ENCODE measurements around the gene NCR2.

The NCR2 gene

DNA sequence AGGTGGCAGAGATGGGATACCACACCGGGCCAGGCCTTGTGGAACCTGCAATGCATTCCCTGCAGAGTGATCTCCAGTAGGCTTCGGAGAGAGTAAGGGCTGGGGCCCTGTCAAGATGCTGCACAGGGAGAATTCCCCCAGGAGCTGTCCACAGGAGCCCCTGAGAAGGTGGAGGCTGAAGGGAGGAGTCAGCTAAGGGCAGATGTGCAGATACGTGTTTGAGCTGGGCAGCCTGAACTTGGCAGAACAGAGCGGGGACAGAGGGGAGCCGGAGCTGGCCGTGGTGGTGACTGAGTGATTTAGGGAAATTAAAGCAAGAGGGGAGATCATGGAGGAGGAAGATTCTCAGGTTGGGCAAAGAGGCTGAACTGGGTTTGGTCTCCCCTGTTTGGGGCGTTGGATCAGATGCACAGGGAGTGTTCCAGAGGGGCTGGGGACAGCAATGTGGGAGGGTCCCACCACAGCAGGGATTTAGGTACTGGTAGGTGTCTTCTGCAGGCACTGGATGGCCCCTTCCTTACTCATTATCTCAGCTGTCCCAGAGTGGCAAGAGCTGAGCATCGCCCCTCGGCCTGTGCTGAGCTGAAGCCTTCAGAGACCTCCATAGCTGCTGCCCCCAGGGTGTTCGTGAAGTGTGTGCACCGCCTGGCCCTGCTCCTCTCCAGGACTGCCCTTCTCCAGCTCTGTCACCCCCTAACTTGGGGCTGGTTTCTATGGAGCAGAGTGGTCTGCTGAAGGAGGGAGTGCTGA, 3.8 kb upstream of the NCR2 start:
- no peak for DNase-seq

DNA sequence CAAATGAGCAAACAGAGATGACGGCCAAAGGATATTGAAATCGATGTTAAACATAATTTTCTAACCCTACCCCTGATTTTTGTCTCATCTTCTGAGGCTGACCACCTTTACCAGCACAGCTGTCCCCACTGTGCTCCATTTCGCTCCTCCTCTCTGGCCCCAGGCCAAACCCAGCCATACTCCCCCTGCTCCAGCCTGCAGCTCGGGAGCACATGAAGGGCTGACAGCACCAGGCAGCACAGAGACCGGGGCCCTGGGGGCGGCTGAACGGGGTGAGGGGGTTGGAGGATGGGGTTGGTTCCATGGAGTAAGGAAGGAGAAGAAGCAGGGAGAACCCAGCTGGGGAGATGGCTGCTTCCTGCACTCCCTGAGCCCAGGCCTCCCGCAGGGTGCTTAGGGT, 3.2 kb upstream of the NCR2 start:
- DNase-seq, result no peak

DNA sequence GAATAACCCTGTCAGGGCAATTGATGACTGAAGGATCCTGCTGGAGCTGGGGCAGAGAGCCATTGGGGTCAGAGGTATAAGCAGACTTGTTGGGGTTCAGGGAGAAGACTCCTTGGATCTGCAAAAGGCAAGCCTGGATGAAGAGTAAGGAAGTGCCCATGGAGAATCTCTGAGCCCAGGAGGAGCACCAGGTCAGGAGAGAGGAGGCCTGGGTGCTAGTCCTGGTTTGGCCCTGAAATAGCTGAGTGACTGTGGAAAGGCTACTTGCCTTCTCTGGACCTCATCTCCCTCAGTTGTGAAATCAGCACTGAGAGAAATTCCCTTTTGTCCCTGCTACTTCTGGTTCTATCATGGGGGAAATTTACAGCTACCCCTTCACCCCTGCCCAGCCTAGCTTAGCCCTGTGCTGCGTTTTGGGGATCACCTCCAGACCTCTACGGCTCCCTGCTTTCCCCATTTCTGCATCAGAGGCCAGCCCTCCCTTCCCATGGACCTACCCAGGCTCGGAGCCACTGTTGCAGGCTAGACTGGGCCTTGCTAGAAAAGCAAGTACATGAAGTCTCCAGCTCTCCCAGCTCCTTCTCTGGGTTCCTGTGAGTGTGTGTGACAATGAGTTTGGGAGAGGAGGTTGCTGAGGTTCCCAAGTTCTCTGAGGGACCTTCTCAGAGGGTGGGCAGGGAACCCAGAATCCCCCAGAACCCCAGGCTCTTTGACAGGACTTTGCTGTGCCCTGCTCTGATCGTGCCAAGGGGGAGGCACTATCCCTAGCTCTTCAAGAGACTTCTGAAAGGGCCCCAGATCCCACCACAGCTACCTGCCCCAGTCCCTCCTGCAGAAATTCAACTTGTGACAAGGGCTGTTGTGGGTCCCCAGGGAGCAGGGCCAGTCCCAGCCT, 2.3 kb upstream of the NCR2 start:
- DNase-seq, result no peak

DNA sequence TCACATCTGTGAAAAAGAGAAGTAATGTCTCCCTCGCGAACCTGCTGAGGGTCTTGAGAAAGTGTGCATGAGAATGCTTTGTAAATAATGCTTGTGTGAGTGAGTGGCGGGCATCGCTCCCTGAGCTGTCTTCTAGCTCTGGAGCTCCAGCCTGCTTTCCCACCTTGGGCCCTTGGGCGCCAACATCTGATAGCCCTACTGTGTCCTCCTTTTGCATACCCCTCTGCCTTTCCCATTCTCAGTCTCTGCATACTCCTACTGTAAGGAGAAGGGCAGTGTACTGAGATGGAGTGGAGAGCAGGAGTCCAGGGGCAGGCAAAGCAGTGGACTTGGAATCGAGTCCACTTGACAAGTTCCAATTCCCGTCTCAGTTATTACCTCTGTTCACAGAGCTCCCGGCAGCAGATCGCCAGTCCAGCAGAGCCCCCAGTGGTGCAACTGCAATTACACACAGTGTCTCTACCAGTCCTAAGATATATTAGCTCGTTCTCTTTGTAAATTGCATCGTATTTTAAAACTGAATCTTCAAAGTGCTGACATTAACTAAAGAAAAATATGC, 847 bp upstream of the NCR2 start:
- DNase-seq, result no peak

DNA sequence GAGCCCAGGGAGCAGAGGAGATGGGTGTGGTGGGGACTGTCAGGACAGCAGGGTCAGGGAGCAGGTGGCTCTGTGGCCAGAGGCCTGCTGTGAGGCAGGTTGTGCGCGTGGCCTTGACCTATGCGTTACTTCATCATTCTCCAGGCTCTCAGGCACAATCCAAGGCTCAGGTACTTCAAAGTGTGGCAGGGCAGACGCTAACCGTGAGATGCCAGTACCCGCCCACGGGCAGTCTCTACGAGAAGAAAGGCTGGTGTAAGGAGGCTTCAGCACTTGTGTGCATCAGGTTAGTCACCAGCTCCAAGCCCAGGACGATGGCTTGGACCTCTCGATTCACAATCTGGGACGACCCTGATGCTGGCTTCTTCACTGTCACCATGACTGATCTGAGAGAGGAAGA, 535 bp downstream of the NCR2 start:
- no peak for DNase-seq

DNA sequence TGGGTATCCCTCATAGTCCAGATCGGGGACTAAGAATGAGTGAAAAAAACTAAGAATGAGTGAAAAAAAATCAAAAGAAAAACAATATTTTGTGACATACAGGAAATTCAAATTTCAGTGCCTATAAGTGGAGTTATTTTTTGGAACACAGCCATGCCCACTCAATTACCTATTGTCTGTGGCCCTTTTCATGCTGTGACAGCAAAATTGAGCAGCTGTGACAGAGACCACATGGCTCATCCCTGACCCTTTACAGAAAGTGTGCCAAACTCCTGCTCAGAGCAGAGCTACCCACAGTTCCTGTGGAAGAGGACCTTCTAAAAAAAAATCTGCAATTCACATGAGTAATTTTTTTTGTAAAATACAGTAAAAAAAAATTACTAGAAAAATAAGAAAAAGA, 1.4 kb downstream of the NCR2 start:
- DNase-seq, result no peak

DNA sequence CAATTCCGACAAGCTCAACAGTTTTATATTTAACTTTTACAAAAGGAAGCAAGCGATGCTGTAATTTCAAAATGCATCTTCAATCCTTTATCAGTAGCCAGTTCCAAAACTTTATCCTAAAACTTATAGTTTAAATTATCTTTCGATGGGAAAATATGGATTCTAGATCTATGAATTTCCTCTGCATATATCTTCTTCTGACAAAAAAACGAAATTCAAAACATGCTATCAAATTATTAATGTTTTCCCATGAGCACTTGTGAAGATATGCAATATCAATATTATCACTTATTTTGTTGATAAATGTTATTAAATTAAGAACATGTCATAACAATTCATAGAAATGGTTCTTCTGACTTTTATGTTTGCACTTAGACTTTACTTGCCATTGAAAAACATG, 2.3 kb downstream of the NCR2 start:
- no peak for DNase-seq

DNA sequence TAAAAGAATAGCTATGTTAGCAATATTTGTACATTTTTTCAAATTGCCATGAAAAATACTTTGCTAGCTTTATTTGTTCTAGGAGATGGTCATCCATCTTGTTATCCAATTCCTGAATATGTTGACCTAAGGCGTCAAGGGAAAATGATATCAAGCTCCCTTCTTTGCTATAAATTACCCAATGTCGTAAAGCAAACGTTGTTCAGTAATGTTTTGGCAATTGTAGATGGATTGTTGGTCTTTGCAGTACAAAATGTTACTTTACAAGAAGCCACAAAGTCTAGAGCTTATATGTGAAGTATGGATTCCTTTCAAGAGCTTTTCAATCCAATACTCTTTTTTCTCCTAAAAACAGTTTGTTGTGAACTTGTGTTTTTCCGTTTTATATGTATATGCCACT, 3.3 kb downstream of the NCR2 start:
- DNase-seq, result no peak

DNA sequence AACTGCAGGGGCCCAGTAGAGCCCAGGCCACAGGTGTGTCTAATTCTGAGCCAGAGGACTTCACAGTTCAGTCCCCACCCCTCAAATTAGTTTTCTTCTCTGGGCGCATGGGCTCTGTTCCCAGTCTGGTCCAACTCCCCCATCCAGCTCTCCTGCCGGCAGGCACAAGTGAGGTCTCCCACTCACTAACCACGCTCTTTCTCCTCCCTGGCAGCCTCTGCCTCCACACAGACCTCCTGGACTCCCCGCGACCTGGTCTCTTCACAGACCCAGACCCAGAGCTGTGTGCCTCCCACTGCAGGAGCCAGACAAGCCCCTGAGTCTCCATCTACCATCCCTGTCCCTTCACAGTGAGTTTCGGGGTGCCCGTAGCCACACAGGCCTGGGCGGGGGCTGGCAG, 6.2 kb downstream of the NCR2 start:
- DNase-seq, result no peak

DNA sequence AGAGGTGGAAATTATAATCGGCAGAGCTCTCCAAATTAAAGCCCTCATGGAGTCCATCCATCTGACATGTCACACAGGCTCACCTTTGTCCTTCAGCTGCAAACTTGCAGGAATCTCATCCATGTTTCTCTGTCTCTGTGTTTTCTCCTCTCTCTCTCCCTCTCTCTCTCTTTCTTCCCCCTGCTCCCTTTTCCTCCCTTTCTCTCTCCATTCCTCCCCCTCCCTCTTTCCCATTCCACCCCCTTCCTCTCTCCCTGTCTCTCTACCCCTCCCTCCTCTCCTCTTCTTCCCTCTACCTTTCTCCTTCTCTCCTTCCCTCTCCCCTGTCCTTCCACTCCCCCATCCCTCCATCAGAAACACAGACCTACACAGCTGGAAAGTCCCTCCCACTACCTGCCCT, 6.8 kb downstream of the NCR2 start:
- DNase-seq, result no peak

DNA sequence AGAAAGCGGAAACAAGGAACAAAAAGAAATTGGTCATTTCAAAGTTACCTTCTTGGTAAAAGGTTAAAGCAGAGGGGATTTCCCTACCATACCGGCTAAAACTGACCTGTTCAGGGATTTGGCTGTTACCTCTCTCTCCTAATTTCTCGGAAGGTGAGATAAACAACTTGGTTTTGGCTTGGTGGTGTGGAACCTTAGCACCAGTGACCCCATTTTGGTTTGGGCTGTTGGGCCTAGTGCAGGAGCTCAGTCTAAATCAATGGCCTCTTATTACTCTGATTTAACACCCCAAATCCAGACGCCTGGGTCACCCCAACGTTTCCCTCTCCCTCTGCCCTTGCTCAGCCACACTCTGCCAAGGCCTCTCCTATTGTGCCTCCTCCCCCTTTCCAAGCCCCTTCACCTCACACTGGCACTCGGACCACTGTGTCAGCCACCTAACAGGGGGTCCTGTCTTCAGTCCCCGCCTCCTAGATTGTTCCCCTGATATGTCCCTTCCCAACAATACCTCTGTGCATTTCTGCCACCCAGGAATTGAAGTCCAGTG, 8.3 kb downstream of the NCR2 start:
- no peak for DNase-seq

DNA sequence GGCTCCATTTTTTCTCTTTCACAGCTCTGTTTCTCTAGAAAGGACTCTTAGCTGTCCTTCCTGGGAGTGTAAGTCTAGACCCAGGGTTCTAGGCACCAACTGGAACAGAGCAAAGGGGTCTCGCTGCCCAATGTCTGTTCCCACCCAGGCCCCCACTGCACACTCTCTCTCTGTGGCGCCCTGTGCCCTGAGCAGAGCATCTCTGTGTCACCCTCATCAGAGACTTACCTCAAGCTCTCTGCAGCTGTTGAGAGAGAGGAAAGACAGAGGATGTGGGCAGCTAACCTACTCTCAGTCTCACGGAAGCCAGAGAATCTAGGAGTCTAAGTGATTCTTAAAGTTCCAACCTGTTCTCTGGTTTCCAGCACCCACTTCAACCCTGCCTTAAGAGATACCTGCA, 9.5 kb downstream of the NCR2 start:
- no peak for DNase-seq

DNA sequence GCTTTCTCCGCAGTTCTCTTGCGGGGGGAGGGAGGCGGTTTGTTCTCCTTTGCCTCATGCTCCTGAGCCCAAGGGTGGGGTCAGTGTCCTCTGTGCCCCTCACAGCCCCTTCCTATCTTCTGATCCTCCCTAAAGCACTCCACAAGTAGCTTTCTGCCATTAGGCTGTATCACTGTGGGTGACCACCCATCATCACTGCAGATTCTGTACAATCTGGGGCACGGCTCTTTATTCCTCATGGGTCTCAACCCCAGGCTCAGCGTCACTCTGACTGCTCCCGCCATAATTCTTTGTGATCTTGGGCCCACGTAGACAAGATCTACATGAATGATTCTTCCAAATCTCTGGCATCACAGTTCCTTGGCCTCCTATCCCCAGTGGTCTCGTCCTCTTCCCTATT, 10.5 kb downstream of the NCR2 start:
- DNase-seq, result no peak

DNA sequence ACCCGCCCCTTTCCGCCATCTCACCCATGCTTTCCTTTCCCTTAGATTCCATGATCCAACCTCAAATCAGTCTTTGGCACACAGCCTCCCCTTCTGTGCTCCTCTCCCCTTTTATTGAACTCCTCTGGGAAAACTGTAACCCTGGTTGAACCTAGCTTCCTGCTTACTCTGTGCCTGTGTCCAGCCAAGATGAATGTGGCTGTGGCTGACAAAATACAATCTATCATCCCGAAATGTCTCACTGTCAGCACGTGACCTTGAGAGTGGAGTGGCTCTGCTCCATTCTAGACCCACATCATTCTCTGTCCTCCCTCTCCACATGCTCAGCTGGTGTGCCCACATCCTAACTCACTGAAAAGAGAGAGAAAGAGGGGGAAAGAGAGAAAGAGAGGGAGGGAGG, 11.0 kb downstream of the NCR2 start:
- DNase-seq, result no peak

DNA sequence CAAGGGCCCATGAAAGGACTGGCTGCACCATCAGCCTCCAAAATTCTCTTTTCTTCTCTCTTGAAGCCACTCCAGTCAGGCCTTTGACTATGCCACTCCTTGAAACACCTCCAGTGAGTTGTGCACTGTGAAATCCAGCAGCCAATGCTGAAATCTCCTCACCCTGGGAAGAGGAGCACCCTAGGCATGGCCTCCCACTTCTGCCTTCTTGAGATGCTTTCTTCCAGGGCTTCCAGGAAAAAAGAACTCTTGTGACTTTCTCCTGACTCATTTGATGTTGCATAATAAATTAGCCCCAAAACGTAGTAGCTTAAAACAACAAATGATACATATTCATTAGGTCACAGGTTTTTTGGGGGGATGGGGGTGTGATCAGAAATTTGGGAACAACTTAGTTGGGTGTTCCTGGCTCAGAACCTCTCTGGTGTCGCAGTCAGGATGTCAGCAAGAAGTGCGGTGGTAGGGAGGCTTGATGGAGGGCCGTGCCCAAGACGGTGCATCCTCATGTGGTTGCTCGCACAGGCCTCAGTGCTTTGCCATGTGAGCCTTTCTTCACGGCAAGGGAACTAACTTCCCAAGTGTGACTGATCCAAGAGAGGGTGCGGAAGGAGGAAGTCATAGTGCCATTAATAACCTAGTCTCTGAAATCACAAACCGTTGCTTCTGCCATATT, 12.1 kb downstream of the NCR2 start:
- no peak for DNase-seq

DNA sequence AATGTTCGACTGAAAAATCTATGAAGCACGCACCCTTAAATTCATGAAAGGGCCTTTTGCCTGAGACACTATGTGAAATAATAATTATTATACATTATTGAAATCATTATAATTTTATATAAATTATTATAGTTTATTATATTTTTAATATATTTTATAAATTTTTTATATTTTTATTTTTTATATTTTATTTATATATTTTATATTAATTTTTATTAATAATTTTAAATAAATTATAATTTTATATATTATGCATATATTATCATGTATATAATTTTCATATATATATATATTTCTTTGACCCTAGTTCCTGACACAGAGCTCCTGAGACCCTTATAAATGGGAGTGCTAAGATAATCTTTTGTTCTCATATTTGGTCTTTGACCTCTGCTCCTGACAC, 13.5 kb downstream of the NCR2 start:
- no peak for DNase-seq

DNA sequence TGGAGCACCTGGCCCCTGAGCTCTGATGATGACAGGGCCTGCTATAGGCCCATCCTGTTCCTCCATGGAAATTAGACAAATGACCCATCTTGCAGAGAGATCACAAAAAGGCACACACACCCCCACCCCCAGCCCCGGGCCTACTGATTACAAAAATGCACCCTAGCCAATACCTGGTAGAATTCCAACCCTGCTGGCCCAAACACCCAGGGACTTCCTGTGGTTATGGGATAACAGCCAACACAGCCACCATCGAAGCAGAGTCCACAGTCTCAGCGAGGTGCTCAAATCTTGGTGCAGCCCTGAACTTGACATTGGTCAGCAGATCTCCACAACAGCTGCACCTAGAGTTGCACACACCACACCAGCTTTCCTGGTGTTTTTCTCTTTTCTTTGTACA, 17.0 kb downstream of the NCR2 start:
- DNase-seq, result no peak

DNA sequence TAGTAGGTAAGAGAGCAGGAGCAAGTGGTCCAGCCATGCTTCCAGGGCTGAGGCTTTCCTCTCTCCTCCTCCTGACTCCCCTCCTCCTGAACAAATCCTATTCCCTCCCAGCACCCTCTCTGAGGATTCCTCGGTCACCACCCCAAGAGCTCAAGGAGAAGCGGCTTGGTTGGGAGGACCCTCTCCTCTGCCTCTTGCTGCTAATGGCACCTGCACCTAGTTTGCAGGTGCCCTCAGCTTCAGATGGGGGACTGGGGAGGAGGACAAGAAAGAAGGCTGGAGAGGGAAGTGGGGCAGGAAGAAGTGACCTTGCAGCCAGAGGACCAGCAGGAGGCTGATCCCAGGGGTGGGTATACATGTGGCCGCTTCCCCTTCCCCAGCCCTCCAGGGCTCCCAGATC, 17.5 kb downstream of the NCR2 start:
- DNase-seq, result no peak

DNA sequence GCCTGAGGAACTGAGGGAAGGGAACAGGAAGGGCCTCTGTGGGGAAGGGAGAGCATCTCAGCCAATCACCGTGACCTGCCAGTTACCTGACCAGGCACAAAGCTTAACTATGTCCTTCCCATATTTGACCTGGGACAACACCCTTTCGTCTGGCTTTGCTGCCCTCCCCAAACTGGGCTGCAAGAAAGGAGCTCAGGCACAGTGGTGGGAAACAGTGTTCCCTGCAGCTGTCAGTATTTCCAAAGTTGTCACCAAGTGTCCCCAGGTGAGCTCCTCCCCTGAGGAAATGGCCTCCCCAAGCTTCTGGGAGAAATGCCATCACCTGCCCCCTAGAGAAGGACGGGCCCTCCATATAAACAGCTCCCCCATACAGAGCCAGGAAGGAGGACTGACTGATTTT, 17.9 kb downstream of the NCR2 start:
- DNase-seq, result no peak

DNA sequence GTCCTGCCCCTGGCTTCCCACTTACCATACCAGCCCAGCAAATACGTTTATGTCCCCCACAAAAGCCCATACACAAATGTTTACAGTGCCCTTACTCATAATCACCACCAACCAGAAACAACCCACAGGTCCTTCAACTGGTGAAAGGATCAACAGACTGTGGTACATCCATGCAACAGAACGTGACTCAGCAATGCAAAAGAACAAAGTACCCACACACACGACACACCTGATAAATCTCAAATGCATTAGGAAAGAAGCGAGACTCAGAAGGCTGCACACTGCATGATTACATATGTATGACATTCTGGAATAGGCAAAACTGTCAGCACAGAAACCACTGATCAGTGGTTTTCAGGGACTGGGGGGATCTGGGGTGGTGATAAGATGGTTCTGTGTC, 20.5 kb downstream of the NCR2 start:
- no peak for DNase-seq

DNA sequence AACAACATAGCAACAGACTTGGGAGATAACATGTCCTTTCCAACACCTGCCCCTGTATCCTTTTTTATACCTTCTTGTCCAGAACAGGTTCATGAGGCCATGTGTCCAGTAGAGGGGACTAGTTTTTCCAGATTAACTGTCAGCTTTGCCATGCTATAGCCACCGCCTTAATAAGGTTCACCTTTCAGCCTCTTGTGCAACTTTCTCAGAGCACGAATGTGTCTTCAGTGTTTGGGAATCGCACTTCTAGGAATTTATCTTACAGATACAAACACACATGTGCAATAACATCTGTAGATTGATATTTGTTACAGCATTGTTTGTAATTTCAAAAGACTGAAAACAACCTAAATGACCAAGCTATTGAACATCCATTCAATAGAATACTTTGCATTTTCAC, 21.4 kb downstream of the NCR2 start:
- no peak for DNase-seq

DNA sequence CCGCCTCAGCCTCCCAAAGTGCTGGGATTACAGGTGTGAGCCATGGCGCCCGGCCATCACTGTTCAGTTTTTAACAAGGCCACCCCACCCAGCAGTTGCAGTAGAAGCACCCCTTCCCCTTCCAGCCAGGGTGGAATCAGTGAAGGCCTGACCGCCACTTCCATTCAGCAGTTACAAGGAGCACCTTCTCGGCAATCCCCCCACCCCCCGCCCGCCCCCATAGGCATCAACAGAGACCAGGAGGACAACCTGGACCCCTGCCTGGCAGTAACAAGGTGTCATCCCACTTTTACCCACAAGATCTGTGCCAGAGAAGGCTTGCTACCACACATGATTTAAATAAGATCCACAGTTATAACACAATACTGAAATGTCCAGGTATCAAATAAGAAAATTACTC, 23.1 kb downstream of the NCR2 start:
- DNase-seq, result no peak

DNA sequence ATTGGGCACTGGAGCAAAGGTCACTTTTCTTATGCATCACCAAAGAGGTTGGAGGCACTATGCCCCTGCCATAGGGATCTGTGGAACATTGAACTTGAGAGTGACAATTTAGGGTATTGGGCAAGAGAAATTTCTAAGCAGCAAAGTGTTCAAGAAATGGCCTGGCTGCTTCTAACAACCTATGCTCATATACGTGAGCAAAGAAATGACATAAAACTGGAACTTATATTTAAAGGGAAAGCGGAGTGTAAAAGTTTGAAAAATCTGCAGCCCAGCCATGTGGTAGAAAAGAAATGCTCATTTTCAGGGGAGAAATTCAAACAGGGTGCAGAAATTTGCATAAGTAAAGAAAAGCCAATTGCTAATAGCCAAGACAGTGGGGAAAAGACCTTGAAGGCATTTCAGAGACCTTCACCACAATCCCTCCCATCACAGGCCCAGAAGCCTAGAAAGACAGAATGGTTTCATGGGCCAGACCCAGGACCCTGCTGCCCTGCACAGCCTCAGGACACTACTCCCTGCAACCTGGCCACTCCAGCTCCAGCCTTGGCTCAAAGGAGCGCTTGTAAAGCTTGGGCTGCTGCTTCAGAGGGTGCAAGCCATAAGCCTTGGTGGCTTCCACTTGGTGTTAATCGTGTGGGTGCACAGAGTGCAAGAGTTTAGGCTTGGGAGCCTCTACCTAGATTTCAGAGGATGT, 24.4 kb downstream of the NCR2 start:
- DNase-seq, result no peak
